Subcutaneous adipose tissue (tissue), 4 donors: ENCODE results near the gene ANKRD28. TPM values are rescaled to one million over a fixed set of nuclear protein-coding genes. Genes with fewer than 3 reads are reported as not detected.

ENCODE experiments used
- total RNA-seq, 4 donors: library from RNA; depleted of rRNA; stranded (reverse); fragments of >200 nt; gene quantifications; one replicate each; pipeline ENCODE4 v1.1.0, GENCODE V29; 2016
- TF ChIP-seq, protein P1 (sequence below): fragments of 450-650 bp; IDR thresholded peaks from one replicate; pipeline ENCODE4 v1.5.1; 2016; ENCODE audit warnings: low read depth, mild to moderate bottlenecking, control low read depth, antibody characterized with exemption, moderate library complexity

Gene ANKRD28
- total RNA-seq, 4 donors from 2014 or later: 66.5 to 130 (median 123) TPM

DNA sequence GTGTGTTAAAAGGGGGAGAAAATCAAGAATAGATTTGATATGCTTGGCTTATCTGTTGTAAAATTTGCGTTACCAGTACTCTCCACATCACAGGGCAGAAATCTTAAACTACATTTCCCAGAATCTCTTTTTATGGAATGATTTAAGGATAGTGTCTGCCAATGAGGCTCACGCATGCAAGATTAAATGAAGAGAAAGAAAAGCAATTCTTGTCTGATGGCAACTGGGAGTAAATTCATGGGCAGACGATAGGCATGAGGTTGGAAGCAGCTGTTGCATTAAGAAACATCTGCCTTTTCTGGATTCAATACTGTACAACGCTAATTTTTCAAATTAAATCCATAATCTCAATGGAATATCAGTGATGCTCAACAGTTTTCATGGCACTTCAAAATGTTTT lies 27.2 kb upstream of the ANKRD28 start:
- TF ChIP-seq, protein P1, sequence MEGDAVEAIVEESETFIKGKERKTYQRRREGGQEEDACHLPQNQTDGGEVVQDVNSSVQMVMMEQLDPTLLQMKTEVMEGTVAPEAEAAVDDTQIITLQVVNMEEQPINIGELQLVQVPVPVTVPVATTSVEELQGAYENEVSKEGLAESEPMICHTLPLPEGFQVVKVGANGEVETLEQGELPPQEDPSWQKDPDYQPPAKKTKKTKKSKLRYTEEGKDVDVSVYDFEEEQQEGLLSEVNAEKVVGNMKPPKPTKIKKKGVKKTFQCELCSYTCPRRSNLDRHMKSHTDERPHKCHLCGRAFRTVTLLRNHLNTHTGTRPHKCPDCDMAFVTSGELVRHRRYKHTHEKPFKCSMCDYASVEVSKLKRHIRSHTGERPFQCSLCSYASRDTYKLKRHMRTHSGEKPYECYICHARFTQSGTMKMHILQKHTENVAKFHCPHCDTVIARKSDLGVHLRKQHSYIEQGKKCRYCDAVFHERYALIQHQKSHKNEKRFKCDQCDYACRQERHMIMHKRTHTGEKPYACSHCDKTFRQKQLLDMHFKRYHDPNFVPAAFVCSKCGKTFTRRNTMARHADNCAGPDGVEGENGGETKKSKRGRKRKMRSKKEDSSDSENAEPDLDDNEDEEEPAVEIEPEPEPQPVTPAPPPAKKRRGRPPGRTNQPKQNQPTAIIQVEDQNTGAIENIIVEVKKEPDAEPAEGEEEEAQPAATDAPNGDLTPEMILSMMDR: no peak

DNA sequence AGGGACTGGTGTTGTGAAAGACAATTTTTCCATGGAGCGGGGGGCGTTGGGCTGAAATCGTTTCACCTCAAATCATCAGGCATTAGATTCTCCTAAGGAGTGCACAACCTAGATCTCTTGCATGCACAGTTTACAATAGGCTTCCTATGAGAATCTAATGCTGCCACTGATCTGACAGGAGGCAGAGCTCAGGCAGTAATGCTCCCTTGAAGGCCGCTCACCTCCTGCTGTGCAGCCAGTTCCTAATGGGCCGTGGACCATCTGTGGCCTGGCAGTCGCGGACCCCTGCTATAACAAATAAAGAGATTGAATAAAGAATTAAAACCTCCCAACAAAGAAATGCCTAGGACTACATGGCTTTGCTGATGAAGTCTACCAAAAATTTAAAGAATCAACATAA lies 25.3 kb upstream of the ANKRD28 start:
- TF ChIP-seq, protein P1: no peak

DNA sequence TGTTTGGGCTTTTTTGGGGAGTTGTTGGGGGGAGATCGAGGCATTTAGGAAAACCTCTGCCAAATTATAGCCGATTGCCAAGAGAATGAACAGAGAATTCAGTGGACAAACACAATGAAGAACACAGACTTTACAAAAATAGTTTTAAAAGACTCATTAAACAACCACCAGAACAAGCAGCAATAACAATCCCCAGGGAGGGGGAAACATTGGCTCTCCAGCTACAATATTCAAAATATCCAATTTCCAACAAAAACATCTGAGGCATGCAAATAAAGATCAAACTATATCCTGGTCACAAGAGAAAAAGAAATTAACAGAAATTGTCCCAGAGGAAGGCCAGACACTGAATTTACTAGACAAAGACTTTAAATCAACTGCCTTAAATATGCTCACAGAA lies 24.5 kb upstream of the ANKRD28 start:
- TF ChIP-seq, protein P1: no peak

DNA sequence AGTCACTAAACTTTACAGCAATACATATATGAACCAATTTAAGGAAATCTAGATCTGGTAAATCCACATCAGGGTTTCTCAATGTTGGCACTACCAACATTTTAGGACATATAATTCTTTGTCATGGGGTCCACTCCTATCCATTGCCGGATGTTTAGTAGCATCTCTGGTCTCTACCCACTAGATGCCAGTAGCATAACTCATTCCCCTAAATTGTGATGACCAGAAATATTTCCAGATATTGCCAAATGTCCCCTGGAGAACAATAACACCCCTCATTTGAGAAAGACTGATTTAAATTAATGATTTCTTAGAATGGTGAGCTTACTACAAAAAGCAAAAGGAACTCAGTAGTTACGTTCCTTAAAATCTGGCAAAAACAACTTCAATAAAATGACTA lies 23.1 kb upstream of the ANKRD28 start:
- TF ChIP-seq, protein P1: no peak

DNA sequence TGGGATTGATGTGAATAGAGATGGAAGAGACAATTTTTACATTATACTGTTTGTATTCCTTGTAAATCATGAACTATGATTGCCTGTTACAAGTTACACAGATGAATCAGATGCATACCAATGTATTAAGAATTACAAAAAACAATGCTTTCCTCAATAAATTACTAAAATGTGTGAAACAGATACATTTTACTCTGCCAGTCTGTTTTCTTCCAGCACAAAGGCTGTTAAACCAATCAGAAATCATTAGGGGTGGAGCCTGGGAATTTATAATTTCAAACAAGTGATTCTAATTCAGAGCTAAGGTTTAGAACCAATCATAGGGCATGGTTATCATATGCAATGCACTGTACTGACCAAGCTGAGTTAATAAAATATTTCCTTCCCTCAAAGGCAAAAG lies 21.8 kb upstream of the ANKRD28 start:
- TF ChIP-seq, protein P1: no peak

DNA sequence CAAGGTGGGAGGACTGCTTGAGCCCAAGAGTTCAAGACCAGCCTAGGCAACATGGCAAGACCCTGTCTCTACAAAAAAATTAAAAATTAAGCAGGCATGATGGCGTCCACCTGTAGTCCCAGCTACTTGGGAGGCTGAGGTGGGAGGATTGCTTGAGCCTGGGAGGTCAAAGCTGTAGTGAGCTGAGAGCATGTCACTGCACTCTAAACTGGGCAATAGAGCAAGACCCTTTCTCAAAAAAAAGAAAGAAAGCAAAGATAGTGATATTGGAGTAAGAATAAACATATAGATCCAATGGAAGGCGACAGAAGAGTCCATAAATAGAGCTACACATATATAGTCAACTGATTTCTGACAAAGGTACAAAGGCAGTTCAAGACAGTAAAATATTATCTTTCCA lies 21.3 kb upstream of the ANKRD28 start:
- TF ChIP-seq, protein P1: no peak

DNA sequence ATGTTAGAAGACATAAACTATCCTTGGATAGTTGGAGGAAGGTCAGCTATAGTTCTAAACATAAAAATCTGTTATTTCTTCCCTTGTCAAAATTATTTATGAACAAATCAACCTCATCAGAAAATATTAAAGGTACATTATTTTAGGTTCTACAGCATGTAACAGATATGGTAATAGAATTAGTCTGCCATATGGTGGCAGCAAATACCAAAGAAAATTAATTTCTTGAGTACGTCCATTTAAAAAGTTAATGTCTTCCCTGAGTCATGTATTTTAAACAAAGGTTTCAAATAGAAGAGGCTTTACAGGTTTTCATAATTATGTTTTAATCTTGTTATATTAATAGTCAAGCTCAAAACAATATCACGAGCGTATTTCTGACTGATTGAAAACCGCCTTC lies 17.9 kb upstream of the ANKRD28 start:
- TF ChIP-seq, protein P1: no peak
